Pancreas (tissue), 10 donors: Measurements from ENCODE around the gene DSCAML1. TPM values are rescaled to one million over a fixed set of nuclear protein-coding genes. Genes with fewer than 3 reads are reported as not detected.

Experiments used
- ATAC-seq, 4 donors: fragments of 200-7000 bp; cut with Tn5 transposase; one replicate each; pipeline versions ENCODE4 v1.8.0 to v1.9.1; 2020; ENCODE audit warnings: mild to moderate bottlenecking in 4 of 4, moderate library complexity in 4 of 4
- DNase-seq, 6 donors: peaks; one replicate each; pipeline ENCODE4 v3.0.0-alpha.2; 2020
- FAIRE-seq: peaks from 2 replicates; lab custom pipeline; 2012; peaks lifted over from hg19 to GRCh38; lab: Jason Lieb, UNC
- H3K27ac ChIP-seq, 4 donors: fragments of 200-600 bp; sonication (generic); 1 replicate in 3 of 4; 2 replicates in 1 of 4; pipeline versions ENCODE4 v1.5.0 to v1.8.0; 2020
- H3K27me3 ChIP-seq, 4 donors: fragments of 200-600 bp; one replicate each; pipeline ENCODE4 v1.8.0; 2021
- H3K36me3 ChIP-seq, 3 donors: fragments of 200-600 bp; sonication (generic) in 1 of 3; one replicate each; pipeline versions ENCODE4 v1.5.0 to v1.8.0; 2020 to 2021
- H3K4me1 ChIP-seq, 3 donors: fragments of 200-600 bp; one replicate each; pipeline ENCODE4 v1.8.0; 2021
- H3K4me3 ChIP-seq, 4 donors: fragments of 200-600 bp; sonication (generic) in 2 of 4; one replicate each; pipeline versions ENCODE4 v1.5.0 to v1.8.0; 2020 to 2021
- H3K9me3 ChIP-seq, 4 donors: fragments of 200-600 bp; one replicate each; pipeline ENCODE4 v1.8.0; 2021
- CTCF ChIP-seq, 4 donors: fragments of 200-600 bp; sonication (generic) in 3 of 4; IDR thresholded peaks; one replicate each; pipeline versions ENCODE4 v1.5.0 to v1.8.0; 2021; ENCODE audit warnings: antibody characterized with exemption in 4 of 4
- WGBS, 2 donors: extraction: QIAGEN DNeasy Blood & Tissue Kit; methylation state at CpG; one replicate each; pipeline ENCODE4 v1.1.7; 2013; 5-methylcytosine and 5-hydroxymethylcytosine counted together
- intact Hi-C, 3 donors: fragments of 100-400 bp; cut with DNase I; formaldehyde crosslinking; loops; one replicate each; pipeline versions ENCODE4 v1.11.1 to v1.14.2; 2022
- polyA plus RNA-seq, 2 donors: library from polyadenylated mRNA; stranded (reverse); fragments of 200-250 nt; gene quantifications; one replicate each; pipeline ENCODE4 v1.2.3, GENCODE V29; 2013
- total RNA-seq, 6 donors: library from RNA; stranded (reverse); fragmentation: NEBNext Ultra II Directional in 4 of 6; extraction: Animal tissue kit (Norgen Biotek cat#: 25700) in 4 of 6; gene quantifications; one replicate each; pipeline versions ENCODE4 v1.2.1 to v1.2.4, GENCODE V29; 2021 to 2023
- donor health status: healthy with polysubstance abuse.
- donor health status: DM: no; HTN: no; CAD: no; lungs with moderate emphysema.
- donor health status: DM: no; HTN: no; CAD: no.
- donor health status: control.
- donor health status: control.
- donor health status: Bipolar disorder and iron deficiency.
- donor health status: DM: yes; HTN: yes; CAD: no.
- donor health status: DM: no; HTN: no; CAD: no.
- donor health status: DM: no; HTN: no; CAD: no.
- donor health status: DM: yes; HTN: yes; CAD: no.

The DSCAML1 gene
- total and polyA plus RNA-seq, 8 donors, result 0.69 to 2.7 (median 1.8) TPM

DNA sequence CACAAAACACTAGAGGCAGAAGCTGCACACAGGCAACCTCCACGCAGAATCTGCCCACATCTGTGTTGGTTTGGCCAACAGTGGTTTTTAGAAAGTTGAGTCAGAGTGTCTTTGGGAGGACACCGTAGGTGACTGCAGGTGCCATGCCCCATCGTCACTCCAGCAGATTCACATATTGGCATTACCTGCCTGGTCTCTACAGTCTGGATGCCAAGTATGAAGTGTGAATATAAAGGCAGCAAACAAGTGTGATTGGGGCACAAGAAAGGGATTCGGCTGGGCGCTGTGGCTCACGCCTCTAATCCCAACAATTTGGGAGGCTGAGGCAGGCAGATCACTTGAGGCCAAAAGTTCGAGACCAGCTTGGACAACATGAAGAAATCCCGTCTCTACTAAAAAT, 38.6 kb upstream of the DSCAML1 start:
- ATAC-seq, result no peak
- WGBS, 2 donors, result 94 to 95% methylated on average over 8 of the region's 8 CpGs
- H3K27me3 ChIP-seq, result no peaks in the 10 kb centered on the region
- peak overlapping the region in 2 of 4 donors; percentile 78 to 86 for H3K27ac ChIP-seq
- peaks cover 6 to 18% (median 12%) of the 10 kb centered on the region in 3 donors for H3K4me1 ChIP-seq
- no peak for TF ChIP-seq CTCF (IDR thresholded peaks at IDR 0.05)
- no peaks in the 10 kb centered on the region for H3K9me3 ChIP-seq
- peak in 1 of 6 donors; percentile 21 for DNase-seq
- intact Hi-C loops, result loop anchor here in 1 of 3 donors (5.0 kb wide), 1 partner anchor 107 kb away; no protein-coding TSS in a partner anchor
- FAIRE-seq, result no peak
- no peaks in the 10 kb centered on the region for H3K36me3 ChIP-seq
- H3K4me3 ChIP-seq, result no peak overlapping the region

GRCh38 chr11:117834838-117835443, 37.9 kb upstream of the DSCAML1 start:
- TF ChIP-seq CTCF (IDR thresholded peaks at IDR 0.05), result no peak
- 79 to 80% methylated on average over 17 of the region's 17 CpGs for WGBS, 2 donors
- Histone ChIP-seq H3K36me3 (no peaks in the 10 kb centered on the region), H3K27me3 (no peaks in the 10 kb centered on the region), H3K27ac (peak overlapping the region in 3 of 4 donors; percentile 78 to 89 (median 86)), H3K4me3 (peak overlapping the region in 1 of 4 donors; percentile 15), H3K9me3 (no peaks in the 10 kb centered on the region), H3K4me1 (peaks cover 6 to 18% (median 12%) of the 10 kb centered on the region in 3 donors)
- DNase-seq (peak in 2 of 6 donors; percentile 11 to 23), FAIRE-seq (no peak), ATAC-seq (no peak)
- intact Hi-C loops, result loop anchor here in 1 of 3 donors (5.0 kb wide), 1 partner anchor 107 kb away; no protein-coding TSS in a partner anchor

GRCh38 chr11:117834068-117834810, 37.2 kb upstream of the DSCAML1 start:
- 68 to 71% methylated on average over 6 of the region's 6 CpGs for WGBS, 2 donors
- intact Hi-C loops, result no loop called here
- Histone ChIP-seq H3K36me3 (no peaks in the 10 kb centered on the region), H3K9me3 (no peaks in the 10 kb centered on the region), H3K4me1 (peaks cover 8 to 19% (median 12%) of the 10 kb centered on the region in 3 donors), H3K4me3 (peak overlapping the region in 2 of 4 donors; percentile 10 to 15), H3K27me3 (no peaks in the 10 kb centered on the region), H3K27ac (peak overlapping the region; percentile 70 to 89 (median 82))
- FAIRE-seq (no peak), DNase-seq (peak in 2 of 6 donors; percentile 10 to 11), ATAC-seq (peak in 1 of 4 donors; percentile 1)
- no peak for TF ChIP-seq CTCF (IDR thresholded peaks at IDR 0.05)

GRCh38 chr11:117833401-117833891, 36.4 kb upstream of the DSCAML1 start:
- ATAC-seq (peak; percentile 85 to 92 (median 90)), DNase-seq (peak; percentile 88 to 97 (median 94)), FAIRE-seq (no peak)
- Histone ChIP-seq H3K27me3 (no peaks in the 10 kb centered on the region), H3K36me3 (no peaks in the 10 kb centered on the region), H3K27ac (peak overlapping the region; percentile 70 to 89 (median 82)), H3K4me3 (peak overlapping the region in 1 of 4 donors; percentile 15), H3K4me1 (peaks cover 12 to 25% (median 15%) of the 10 kb centered on the region in 3 donors), H3K9me3 (no peaks in the 10 kb centered on the region)
- WGBS, 2 donors, result 9 to 11% methylated on average over 7 of the region's 7 CpGs
- intact Hi-C loops, result no loop called here
- no peak for TF ChIP-seq CTCF (IDR thresholded peaks at IDR 0.05)
